Tibial nerve (tissue), 4 donors: ENCODE measurements around the gene C9orf72.

Experiments used
- EP300 ChIP-seq, 2 donors: sonication (generic); formaldehyde crosslinking; IDR thresholded peaks; one replicate each; pipeline ENCODE4 v1.6.1; 2017; ENCODE audit warnings: antibody characterized with exemption in 2 of 2, mild to moderate bottlenecking in 1 of 2
- POLR2A ChIP-seq, 2 donors: fragments of 450-650 bp; IDR thresholded peaks; one replicate each; pipeline ENCODE4 v1.6.1; 2017; ENCODE audit warnings: antibody characterized with exemption in 2 of 2, mild to moderate bottlenecking in 2 of 2, moderate library complexity in 2 of 2
- TF ChIP-seq, protein P1 (sequence below), 5 experiments: fragments of 200-600 bp in 3 of 5; fragments of 450-650 bp in 2 of 5; sonication (generic) in 3 of 5; IDR thresholded peaks; one replicate each; pipeline ENCODE4 v1.5.1; 2016 to 2019; ENCODE audit warnings: antibody characterized with exemption in 5 of 5, mild to moderate bottlenecking in 3 of 5, moderate library complexity in 2 of 5

DNA sequence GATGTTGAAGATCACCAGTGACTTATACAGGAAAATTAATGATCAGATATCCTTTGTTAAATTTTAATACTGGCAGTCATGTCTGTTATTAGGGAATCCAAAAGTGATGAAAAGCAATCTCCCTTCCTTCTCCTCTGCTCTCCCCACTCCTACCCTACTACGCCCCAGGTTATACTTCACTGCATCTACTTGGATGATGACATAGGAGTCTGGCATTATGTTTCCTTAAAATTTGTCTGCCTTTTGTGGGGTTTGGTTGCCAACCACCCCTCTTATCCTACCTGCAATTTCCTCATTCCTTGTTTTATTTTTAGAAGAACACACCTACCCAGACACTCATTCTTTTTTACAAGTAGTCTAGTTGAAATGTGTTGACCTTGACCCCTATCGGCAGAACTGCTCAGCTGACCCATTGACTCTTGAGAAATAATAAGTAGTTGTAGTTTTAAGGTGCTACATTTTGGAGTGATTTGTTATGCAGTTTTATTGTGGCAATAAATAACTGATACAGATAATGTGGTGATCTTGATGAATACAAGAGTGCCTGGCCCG, 38.5 kb downstream of the C9orf72 start:
- TF ChIP-seq, protein P1, sequence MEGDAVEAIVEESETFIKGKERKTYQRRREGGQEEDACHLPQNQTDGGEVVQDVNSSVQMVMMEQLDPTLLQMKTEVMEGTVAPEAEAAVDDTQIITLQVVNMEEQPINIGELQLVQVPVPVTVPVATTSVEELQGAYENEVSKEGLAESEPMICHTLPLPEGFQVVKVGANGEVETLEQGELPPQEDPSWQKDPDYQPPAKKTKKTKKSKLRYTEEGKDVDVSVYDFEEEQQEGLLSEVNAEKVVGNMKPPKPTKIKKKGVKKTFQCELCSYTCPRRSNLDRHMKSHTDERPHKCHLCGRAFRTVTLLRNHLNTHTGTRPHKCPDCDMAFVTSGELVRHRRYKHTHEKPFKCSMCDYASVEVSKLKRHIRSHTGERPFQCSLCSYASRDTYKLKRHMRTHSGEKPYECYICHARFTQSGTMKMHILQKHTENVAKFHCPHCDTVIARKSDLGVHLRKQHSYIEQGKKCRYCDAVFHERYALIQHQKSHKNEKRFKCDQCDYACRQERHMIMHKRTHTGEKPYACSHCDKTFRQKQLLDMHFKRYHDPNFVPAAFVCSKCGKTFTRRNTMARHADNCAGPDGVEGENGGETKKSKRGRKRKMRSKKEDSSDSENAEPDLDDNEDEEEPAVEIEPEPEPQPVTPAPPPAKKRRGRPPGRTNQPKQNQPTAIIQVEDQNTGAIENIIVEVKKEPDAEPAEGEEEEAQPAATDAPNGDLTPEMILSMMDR (IDR thresholded peaks at IDR 0.05) = no peak
- TF ChIP-seq EP300 (IDR thresholded peaks at IDR 0.05) (no peak), POLR2A (IDR thresholded peaks at IDR 0.05) (no peak)
